ENCODE results near the gene IFNK.

The IFNK gene

GRCh38 chr9:27564670-27565069, 40.6 kb downstream of the IFNK start:
- Histone ChIP-seq H3K4me2 (ENCODE audit: low read length) (no peak overlapping the region), H3K36me3 (ENCODE audit: control insufficient read depth, insufficient read depth, low read length) (no peaks in the 10 kb centered on the region), H3K27me3 (ENCODE audit: control insufficient read depth, insufficient read depth, low read length) (no peaks in the 10 kb centered on the region), H3K27ac (no peak overlapping the region), H3K9ac (no peak overlapping the region), H2AFZ (no peak overlapping the region), H3K9me3 (ENCODE audit: control insufficient read depth, low read length) (no peaks in the 10 kb centered on the region), H3K4me1 (no peaks in the 10 kb centered on the region), H3K79me2 (peaks cover 6% of the 10 kb centered on the region), H3K4me3 (ENCODE audit: low read depth, low read length) (no peak overlapping the region)
- no peak for TF ChIP-seq CTCF (IDR thresholded peaks at IDR 0.05)

- H3K27me3 ChIP-seq (ENCODE audit: control insufficient read depth, insufficient read depth, low read length): no peaks in the 10 kb centered on the region
- H3K79me2 ChIP-seq: peaks cover 6% of the 10 kb centered on the region
- no peaks in the 10 kb centered on the region for H3K36me3 ChIP-seq (ENCODE audit: control insufficient read depth, insufficient read depth, low read length)
- H3K4me1 ChIP-seq: no peaks in the 10 kb centered on the region
- H3K4me3 ChIP-seq (ENCODE audit: low read depth, low read length): no peak overlapping the region
- H3K27ac ChIP-seq: no peak overlapping the region
- H3K9ac ChIP-seq: no peak overlapping the region
- no peaks in the 10 kb centered on the region for H3K9me3 ChIP-seq (ENCODE audit: control insufficient read depth, low read length)
- no peak overlapping the region for H2AFZ ChIP-seq
- no peak for TF ChIP-seq CTCF (IDR thresholded peaks at IDR 0.05)
- no peak overlapping the region for H3K4me2 ChIP-seq (ENCODE audit: low read length)
These were observed 41.6 kb downstream of the IFNK start for GRCh38 chr9:27565696-27566095.

- H3K9me3 ChIP-seq (ENCODE audit: control insufficient read depth, low read length): no peaks in the 10 kb centered on the region
- H3K4me1 ChIP-seq: no peaks in the 10 kb centered on the region
- no peak overlapping the region for H3K4me3 ChIP-seq (ENCODE audit: low read depth, low read length)
- no peak overlapping the region for H2AFZ ChIP-seq
- H3K9ac ChIP-seq: no peak overlapping the region
- TF ChIP-seq CTCF (IDR thresholded peaks at IDR 0.05): no peak
- H3K27ac ChIP-seq: no peak overlapping the region
- no peak overlapping the region for H3K4me2 ChIP-seq (ENCODE audit: low read length)
- H3K27me3 ChIP-seq (ENCODE audit: control insufficient read depth, insufficient read depth, low read length): no peaks in the 10 kb centered on the region
- no peaks in the 10 kb centered on the region for H3K36me3 ChIP-seq (ENCODE audit: control insufficient read depth, insufficient read depth, low read length)
- H3K79me2 ChIP-seq: peaks cover 6% of the 10 kb centered on the region
These were observed 42.0 kb downstream of the IFNK start for GRCh38 chr9:27566118-27566517.

- Histone ChIP-seq H3K27me3 (ENCODE audit: control insufficient read depth, insufficient read depth, low read length) (no peaks in the 10 kb centered on the region), H3K79me2 (peaks cover 6% of the 10 kb centered on the region), H3K4me3 (ENCODE audit: low read depth, low read length) (no peak overlapping the region), H3K27ac (no peak overlapping the region), H3K9ac (no peak overlapping the region), H2AFZ (no peak overlapping the region), H3K4me1 (peaks cover 3% of the 10 kb centered on the region), H3K4me2 (ENCODE audit: low read length) (no peak overlapping the region), H3K36me3 (ENCODE audit: control insufficient read depth, insufficient read depth, low read length) (no peaks in the 10 kb centered on the region), H3K9me3 (ENCODE audit: control insufficient read depth, low read length) (no peaks in the 10 kb centered on the region)
- no peak for TF ChIP-seq CTCF (IDR thresholded peaks at IDR 0.05)
These were observed 45.3 kb downstream of the IFNK start for GRCh38 chr9:27569406-27569805.

GRCh38 chr9:27571011-27571410, 46.9 kb downstream of the IFNK start:
- Histone ChIP-seq H3K4me1 (peaks cover 3% of the 10 kb centered on the region), H2AFZ (no peak overlapping the region), H3K36me3 (ENCODE audit: control insufficient read depth, insufficient read depth, low read length) (no peaks in the 10 kb centered on the region), H3K4me3 (ENCODE audit: low read depth, low read length) (no peak overlapping the region), H3K27ac (no peak overlapping the region), H3K9ac (no peak overlapping the region), H3K9me3 (ENCODE audit: control insufficient read depth, low read length) (no peaks in the 10 kb centered on the region), H3K79me2 (peaks cover 6% of the 10 kb centered on the region), H3K4me2 (ENCODE audit: low read length) (no peak overlapping the region), H3K27me3 (ENCODE audit: control insufficient read depth, insufficient read depth, low read length) (no peaks in the 10 kb centered on the region)
- no peak for TF ChIP-seq CTCF (IDR thresholded peaks at IDR 0.05)

Data from parathyroid adenoma (tissue), 2 donors.